Measurements from ENCODE around the gene DNAJC1.

The DNAJC1 gene

DNA sequence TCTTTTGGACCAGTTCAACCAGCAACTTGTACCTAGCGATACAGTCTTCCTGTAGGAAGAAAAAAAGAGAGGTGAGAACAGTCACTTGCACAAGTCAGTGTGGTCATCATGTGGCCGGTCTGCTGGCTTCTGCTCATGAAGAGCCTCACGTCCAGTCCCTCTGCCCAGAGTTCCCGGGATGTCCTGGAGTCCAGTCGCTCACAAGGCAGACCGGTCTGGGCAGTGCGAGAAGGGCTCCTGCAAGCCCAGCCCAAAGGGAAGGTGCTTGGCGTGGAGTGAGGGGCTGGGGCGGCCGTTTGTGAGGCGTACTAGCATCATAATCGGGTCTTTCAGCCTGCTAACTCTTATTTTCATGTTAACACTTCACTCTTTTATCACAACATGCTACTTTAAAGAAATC lies 246.8 kb downstream of the DNAJC1 start:
- no peak for DNase-seq

DNA sequence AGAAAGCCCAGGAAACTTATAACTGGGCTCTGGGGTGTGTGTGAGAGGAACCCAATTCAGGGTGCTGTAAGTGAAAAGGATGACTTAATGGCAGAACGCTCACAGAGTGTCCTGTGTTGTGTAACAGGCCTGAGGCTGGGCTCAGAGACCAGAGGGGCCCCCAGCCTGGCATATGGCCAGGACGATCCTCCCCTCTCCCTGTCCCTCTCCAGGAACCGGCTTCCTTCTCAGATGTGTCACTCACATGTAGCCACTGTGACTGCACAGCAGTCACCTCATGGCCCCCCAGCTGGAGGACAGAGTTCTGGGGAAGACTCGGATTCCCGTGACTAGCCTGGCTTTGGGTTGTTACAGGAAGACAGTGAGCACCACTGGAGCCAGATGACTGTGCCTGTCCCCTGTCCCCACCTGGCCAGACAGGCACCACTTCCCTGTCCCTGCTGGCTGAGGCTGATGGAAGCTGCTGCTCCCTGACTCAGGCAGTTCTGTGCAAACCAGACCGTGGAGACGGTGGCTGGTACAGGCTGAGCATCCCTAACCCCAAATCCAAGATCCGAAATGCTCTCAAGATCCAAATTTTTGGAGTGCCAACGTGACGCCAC lies 249.0 kb downstream of the DNAJC1 start:
- no peak for DNase-seq

DNA sequence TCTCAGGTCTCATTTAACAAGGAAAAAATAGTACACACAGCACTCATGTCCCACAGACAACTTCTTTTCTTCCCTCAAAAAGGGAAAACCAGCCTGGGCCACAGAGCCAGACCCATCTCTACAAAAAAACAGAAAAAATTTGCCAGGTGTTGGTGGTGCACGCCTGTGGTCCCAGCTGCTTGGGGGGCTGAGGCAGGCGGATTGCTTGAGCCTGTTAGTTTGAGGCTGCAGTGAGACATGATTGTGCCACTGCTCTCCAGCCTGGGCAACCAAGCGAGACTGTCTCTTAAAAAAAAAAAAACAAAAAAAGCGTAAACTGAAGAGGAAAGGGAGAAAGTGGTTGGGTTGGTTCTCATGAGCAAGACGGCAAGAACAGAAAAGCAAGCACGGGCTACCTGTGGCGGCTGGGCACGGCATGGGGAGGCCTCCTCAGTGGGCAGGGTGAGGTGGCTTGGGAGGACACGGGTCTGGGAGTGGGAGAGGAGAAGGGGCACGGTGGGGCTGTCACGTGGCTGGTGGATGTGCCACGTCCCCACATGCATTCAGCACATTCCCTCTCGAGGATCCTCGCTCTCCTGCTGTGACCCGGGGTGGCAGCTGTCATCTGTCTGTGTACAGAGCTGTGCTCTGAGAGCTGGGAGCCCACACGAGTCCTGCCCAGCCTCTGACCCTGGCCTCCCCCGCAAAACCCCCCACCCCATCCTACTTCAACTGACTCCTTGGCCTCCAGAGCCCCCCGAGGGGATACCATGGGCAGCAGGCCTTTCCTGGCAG lies 249.8 kb downstream of the DNAJC1 start:
- no peak for DNase-seq

DNA sequence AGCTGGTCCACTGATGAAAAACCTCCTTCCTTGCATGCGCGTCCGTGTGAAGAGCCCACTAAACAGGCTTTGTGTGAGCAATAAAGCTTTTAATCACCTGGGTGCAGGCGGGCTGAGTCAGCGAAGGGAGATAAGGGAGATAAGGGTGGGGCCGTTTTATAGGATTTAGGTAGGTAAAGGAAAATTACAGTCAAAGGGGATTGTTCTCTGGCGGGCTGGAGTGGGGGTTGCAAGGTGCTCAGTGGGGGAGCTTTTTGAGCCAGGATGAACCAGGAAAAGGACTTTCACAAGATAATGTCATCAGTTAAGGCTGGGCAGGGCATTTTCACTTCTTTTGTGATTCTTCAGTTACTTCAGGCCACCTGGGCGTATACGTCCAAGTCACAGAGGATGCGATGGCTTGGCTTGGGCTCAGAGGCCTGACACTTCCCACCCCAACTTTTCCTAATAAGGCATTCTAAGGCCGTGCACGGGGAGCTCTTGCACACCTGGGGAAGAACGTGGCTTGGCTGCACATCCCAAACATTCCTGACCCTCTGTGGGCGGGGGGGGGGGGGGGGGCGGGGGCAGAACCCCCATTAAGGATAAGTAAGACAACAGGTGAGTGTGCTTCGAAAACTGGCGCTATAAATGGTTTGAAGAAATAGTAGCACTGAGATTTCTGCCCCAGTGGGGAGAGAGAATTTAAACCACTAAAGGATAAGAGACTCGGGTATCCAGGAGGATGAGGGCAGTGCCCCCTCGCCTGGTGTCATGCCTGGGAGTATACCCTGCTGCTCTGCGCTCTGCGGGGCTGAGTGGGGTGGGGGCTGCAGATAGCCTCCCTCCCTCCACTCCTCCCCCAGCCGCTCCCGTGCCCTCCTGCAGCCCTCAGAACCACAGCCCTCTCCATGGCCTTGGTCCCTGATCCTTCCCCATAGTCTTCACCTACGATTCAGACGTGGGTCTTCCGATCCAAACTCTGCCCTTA lies 251.9 kb downstream of the DNAJC1 start:
- no peak for DNase-seq

DNA sequence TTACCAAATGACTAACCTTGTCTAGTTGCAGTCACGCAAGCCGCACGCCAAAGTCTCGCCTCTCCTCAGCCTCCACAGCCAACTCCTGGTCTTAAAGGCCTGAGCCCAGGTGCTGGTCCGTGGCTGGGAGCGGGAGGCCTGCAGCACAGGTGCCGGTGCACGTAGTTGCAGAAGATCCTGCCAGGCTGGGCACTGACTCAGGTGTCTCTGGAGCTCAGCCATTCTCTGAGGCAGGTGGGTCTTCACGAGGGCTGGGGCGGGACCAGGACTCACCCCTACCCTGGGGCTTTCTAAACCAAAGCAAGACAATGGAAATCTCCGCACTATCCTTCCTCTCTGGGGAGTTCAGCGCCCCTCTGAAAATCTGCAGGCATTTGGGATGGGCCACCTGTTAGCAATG lies 253.1 kb downstream of the DNAJC1 start:
- DNase-seq, result no peak

DNA sequence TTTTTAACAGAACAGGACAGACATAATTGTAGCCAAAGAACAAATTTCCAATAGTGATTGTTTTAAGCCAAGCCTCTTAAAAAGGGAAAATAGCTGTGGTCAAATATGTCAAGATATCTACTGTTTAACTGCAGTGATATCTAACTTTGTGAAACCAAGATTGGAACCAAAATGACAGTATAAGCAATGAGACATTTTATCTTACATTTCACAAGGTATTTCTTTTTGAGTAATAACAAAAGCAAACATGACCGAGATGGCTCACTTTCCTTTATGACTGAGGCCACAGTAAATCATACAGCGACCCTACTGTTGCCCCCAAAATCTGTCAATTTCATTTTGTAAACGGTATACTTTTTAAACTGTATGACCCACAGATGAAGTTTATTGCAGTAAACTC lies 253.7 kb downstream of the DNAJC1 start:
- no peak for DNase-seq

DNA sequence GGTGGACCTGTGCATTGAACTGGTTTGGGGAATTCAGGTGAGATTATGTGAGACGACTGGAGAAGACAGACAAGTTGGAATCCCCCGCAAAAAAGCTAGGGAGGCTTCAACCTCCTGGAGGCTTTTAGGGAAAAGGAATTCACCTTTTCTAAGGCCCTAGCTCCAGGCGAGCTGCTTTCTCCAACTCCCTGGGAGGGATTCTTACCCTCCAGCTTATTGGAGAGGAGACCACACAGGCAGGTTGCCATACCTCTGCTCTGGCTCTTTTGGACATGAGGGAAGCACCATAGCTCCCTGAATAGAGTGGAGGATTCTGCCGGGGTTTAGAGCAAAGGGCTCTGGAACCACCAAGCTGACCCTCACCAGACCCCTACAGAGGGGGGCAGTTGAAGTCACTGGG lies 255.7 kb downstream of the DNAJC1 start:
- no peak for DNase-seq

DNA sequence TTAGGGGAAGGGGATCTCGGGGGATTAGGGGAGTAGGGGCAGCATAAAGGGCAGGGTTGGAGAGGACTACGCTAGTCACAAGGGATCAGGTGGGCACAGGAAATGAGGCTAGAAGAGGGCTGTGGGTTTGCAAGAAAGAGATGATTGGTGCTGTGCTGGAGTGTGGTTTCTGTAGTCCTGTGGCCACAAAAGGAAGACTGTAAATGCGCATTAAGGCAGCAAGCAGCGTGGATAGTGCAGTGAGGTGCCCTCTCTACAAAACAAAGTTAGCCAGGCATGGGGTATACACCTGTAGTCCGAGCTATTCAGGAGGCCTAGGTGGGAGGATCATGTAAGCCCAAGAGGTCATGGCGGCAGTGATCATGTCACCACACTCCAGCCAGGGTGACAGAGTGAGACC lies 257.4 kb downstream of the DNAJC1 start:
- no peak for DNase-seq

DNA sequence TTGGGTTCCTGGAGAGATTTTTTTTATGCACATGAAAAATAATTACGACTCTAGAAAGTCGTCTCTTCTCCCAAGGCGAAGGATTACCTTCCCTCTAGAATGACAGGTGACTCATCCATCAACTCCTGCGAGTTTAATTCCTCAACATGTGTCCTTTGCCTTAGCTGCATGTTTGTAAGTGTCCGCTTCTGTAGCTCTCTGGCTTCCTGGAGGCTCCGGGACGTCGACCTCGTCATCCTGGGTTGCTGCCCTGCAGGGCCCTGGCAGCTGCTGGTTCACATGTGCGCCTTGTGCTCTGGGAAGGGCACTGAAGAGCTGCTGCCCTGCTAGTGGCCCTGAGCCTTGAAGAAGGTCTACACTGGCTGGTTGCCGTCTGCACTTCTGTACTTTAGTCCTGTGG lies 259.3 kb downstream of the DNAJC1 start:
- DNase-seq, result no peak

DNA sequence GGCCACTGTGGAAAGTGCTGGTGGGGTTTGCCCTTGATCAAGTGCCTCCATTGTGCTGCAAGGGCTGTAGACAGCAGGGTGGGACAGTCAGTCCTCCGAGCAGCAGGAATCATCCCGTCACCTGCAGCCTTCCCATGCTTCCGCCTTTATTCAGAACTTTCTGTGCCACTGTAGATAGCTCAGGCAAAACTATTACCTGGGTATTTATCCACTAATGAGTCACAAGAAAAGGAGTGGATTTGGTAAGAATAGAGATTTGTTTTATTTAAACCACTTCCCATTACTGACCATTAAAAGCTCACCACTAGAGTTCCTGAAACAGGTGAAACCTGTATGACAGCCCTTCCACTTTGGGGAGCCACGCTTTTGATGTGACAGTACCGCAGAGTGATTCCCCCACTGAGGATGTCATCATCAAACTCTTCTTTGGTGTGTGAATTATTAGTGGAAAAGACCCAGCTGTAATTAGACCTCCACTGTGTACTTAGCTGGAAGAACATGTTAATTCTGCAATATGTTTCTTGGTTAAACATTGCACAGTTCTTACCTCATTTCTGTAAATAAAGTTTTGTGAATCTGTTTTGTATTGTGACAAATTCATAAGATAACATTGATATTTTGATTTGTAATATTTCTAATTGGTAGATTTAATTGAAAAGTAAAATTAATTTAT lies 260.7 kb downstream of the DNAJC1 start:
- no peak for DNase-seq

DNA sequence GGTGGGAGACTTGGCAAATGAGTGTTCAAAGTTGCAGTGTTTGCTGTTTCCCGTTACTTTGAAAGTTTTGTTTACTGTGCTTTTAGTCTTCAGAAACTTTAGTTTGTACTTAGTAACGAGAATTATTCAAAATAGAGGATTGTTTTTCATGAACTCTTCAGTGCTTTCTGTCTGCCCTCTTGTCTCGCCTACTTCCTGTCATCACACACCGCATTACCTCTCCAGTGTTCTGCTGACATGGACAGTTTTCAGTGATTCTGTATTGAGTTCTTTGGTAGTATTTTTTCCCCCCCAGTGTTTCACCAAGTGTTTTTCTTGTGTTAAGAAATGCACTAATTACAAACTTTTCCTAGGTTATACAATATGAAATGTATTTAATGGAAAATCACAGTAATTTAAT lies 262.5 kb downstream of the DNAJC1 start:
- DNase-seq, result no peak

DNA sequence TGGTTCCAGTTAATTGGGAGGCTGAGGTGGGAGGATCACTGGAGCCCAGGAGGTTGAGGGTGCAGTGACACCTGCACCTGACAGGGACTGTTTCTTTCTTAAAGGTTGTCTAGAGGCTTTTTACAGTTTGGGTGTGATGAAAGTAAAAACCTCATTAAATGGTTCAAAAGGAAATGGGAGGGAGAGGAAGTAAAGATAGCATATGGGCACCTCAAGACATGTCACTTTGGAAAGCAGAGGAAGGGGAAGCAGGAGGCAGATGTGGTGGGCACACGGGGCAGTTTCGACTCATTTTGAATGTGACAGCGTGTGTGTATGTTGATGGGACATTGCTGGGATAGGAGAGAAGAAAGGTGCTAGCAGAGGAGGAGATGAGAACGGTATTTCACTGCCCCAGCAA lies 266.4 kb downstream of the DNAJC1 start:
- no peak for DNase-seq

DNA sequence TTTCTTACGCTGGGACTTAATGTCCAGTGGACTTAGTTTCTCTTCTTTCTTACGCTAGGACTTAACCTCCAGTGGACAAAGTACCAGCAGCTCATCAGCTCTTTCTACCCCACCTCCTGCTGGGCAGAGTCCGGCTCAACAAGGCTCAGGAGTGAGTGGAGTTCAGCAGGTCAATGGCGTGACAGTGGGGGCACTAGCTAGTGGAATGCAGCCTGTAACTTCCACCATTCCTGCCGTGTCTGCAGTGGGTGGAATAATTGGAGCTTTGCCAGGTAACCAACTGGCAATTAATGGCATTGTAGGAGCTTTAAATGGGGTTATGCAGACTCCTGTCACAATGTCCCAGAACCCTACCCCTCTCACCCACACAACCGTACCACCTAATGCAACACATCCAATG lies 269.8 kb downstream of the DNAJC1 start:
- DNase-seq, result no peak

DNA sequence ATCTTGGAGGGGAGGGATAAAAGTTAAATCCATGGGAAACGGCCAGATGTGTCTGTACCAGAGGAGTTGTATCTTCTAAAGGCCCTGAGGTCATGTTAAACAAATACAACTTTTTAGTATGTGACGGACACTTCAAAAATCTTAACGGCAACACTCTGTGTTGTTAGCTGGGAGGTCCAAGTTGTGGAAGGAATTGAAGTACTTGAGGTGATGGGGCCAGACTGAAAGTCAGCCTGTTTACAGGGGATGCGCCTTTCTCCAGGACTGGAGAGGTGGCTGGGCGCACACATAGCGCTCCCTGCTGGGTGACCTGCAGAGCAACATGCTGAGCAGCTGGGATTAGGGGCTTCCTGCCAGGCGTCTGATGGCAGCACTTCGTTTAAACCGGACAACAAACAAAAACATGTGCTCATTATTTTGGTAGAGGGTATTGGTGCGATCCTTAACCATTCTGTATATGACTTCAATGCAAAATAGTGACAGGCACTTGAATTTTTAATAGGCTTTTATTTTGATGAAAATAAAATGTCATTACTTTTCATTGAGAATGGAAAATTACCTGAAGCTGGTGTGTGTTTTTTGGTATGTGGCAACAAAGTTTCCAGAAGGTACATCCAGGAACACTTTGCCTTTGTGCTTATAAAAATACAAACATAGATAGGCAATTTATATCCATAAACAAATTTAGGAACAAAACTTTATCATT lies 271.3 kb downstream of the DNAJC1 start:
- peak; percentile 45 for DNase-seq

DNA sequence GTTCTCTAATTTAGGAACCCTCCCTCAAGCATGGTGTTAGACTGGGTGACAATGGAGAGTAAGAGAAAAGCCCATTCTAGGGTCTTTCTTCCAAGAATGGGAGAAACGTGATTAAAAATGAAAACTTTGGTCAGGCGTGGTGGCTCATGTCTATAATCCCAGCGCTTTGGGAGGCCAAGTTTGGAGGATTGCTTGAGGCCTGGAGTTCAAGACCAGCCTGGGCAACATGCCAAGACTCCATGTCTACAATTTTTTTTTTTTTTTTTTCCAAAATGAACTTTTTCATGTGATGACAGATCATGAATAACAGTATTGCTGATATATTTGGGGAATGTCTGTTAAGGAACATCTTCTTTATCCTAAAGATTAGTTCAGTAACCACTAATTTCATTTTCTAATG lies 274.9 kb downstream of the DNAJC1 start:
- no peak for DNase-seq

DNA sequence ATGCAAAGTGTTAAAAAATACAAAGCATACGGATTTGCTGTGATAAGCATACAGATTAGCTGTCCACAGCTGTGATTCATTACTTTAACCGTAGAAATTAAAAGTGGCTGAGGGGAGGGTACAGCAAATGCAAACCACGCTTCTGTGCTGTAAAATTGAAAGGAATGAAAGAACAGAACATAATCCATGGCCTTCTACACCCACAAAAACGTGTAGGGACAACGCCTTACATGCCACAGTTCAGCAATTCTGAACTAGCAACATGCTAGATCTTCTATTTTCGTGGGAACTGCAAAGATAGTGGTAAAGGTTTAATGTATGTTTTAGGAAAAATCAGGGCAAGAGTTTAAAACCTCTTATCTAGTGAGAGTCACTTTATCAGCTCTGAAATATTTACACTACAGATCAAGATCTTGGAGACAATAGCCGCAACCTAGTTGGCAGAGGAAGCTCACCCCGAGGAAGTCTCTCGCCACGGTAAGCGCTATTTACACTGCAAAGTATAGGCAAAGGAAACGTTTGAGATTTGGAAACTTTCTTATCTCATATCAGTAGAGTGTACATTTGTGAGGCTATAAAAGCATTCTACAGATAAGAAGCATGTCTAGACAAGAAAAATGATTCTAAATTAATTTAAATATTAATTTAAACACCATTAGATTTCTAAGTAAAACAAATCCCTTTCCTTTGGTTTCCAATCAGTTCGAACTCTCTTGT lies 275.9 kb downstream of the DNAJC1 start:
- no peak for DNase-seq

DNA sequence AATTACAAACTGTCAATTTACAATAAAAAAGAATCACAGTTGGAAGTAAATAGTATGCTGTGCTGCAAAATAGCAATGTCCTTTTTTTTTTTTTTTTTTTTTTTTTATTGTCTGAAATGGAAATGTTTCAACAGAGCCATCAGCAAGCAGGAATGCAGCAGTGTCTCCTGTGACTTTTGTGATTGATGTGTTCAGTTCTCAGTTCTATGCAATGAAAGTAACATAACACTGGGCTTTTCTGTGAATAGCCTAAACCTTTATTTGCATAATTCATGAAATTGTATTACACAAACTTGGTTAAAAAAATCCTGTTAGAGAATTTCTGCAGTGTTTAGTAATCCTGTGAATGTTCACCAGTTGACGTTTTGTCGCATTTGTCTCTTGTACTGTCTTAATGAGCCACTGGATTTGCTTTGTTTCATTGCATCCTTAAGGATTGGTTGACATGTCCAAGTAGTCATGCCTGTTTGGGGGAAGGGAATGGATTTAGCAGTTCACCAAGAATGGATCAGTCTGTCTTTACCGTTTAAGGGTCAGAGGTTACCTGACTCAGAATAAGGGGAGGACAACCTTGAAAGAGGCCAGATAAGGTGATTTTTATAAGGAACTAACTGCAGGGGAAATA lies 276.8 kb downstream of the DNAJC1 start:
- no peak for DNase-seq

DNA sequence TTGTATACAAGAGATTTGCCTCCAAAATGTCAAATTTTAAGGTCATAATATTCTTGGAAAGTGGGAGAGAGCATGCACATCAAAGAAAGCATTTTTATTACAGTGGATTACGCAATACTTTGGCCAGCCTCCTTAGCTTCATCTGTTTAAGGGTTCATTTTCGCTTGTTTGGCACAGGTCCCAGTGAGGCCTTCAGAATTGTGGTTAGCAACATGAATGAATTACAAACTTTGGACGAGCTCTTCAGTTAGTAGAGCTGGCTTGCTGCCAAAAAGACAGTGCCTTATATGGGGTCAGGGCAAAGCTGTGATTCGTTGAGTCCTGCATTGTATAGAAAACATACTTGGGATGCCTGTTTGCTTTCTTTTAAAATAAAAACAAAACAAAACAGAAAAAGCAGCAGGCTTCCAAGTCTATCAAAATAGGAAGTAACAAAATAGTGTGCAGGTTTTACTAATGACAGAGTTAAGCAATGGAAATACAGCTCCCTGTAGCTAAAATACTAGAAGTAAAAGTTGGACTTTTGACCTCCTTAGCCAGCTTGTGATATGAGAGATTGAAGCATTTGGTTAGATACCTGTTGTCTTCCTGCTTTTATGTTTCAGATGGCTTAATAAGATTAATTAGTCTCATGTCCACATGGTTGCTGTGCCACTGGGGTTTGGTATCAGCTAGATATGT lies 278.7 kb downstream of the DNAJC1 start:
- DNase-seq, result peak; percentile 99

DNA sequence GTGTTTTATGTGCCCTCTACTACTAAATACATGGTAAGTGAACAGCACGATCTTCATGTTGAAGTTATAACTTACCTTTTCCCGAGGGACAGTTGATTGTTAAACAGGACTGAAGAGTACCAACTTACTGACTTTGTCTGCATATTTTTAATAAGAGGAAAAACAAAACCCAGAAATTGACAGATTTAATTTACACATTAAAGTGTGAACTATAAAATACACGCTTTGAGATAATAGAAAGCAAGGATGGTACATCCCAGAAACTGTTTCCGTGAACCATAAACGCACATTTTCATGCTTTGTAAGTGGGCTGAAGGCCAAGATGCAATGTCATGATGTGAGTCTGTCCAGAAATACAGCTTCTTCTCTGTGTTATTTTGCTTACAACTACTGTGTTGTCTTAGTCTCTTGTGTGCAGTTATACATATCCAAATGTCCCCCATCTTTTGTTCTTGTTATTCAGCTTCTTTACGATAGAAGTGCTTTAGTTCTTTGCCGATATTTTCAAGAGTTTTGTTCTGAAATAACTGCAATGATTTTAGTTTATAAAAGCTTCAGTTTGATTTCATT lies 279.4 kb downstream of the DNAJC1 start:
- no peak for DNase-seq

DNA sequence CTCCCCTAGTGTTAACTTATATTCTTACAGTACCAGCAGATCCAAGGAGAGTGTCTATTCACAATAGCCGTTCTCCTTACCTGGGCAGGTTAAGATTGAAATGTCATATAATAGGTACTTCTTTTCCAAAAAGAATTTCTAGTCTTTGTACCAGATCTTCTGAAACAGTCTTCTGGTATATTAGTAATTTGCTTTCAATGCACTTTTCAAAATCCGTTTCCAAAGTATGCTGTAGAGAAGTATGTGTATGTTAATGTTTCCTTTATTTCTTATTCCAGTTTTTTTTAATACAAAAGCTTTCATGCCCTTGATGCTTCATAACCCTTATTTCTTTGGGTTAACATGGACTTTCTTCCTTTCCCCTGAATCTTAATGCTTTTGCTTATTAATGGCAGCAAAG lies 281.3 kb downstream of the DNAJC1 start:
- DNase-seq, result no peak

Data from kidney glomerular epithelial cell (primary cell).